Neural cell (in vitro differentiated cells): ENCODE data around the gene MLX. TPM values are rescaled to one million over a fixed set of nuclear protein-coding genes. Genes with fewer than 3 reads are reported as not detected.

Experiments used
- H2AFZ ChIP-seq: fragments of 200-600, 300-800 bp; sonication (generic), shearing (Covaris generic); 2 replicates; pipeline ENCODE4 v1.6.0; 2014; ENCODE audit warnings: low read depth, mild to moderate bottlenecking, antibody characterized with exemption, low read length, moderate library complexity
- H3F3A ChIP-seq: fragments of 200-600 bp; shearing (Covaris generic); 2 replicates; pipeline ENCODE4 v1.6.1; 2016; ENCODE audit warnings: mild to moderate bottlenecking, moderate library complexity, mixed read lengths, antibody characterized with exemption, low read length; ENCODE audit not compliant: insufficient read depth, poor library complexity, severe bottlenecking
- H3K27ac ChIP-seq: fragments of 200-600, 300-800 bp; sonication (generic), shearing (Covaris generic); 2 replicates; pipeline ENCODE4 v1.5.1; 2014; ENCODE audit warnings: mild to moderate bottlenecking, low read length, moderate library complexity
- H3K27me3 ChIP-seq: fragments of 300-800, 200-600 bp; sonication (generic), shearing (Covaris generic); 2 replicates; pipeline ENCODE4 v1.6.0; 2014; ENCODE audit warnings: mild to moderate bottlenecking, low read depth, low read length, moderate library complexity; ENCODE audit not compliant: insufficient read depth
- H3K36me3 ChIP-seq: fragments of 300-800, 200-600 bp; sonication (generic), shearing (Covaris generic); 2 replicates; pipeline ENCODE4 v1.5.1; 2014; ENCODE audit warnings: mild to moderate bottlenecking, antibody characterized with exemption, low read length, moderate library complexity; ENCODE audit not compliant: insufficient read depth
- H3K4me2 ChIP-seq: fragments of 300-800, 200-600 bp; sonication (generic), shearing (Covaris generic); 2 replicates; pipeline ENCODE4 v1.6.0; 2014; ENCODE audit warnings: mild to moderate bottlenecking, low read length
- H3K4me3 ChIP-seq: fragments of 300-800, 200-600 bp; sonication (generic), shearing (Covaris generic); 2 replicates; pipeline ENCODE4 v1.5.1; 2014; ENCODE audit warnings: mild to moderate bottlenecking, low read length, moderate library complexity
- H3K79me2 ChIP-seq: fragments of 200-600 bp; shearing (Covaris generic); replicated peaks from 2 replicates; pipeline ENCODE4 v1.6.0; 2014; ENCODE audit warnings: mild to moderate bottlenecking, low read length, moderate library complexity; ENCODE audit not compliant: insufficient read depth
- H3K9ac ChIP-seq: fragments of 300-800, 200-600 bp; sonication (generic), shearing (Covaris generic); 2 replicates; pipeline ENCODE4 v1.6.1; 2016; ENCODE audit warnings: mild to moderate bottlenecking, low read length, mixed read lengths
- H3K9me2 ChIP-seq: fragments of 200-600 bp; shearing (Covaris generic); 2 replicates; pipeline ENCODE4 v1.6.1; 2016; ENCODE audit warnings: mild to moderate bottlenecking, low read length, mixed read lengths; ENCODE audit not compliant: insufficient read depth
- H3K9me3 ChIP-seq: fragments of 200-600, 300-800 bp; sonication (generic), shearing (Covaris generic); 2 replicates; pipeline ENCODE4 v1.6.1; 2016; ENCODE audit warnings: mild to moderate bottlenecking, mixed run types, low read length, moderate library complexity, mixed read lengths
- H4K20me1 ChIP-seq: fragments of 200-600 bp; shearing (Covaris generic); 2 replicates; pipeline ENCODE4 v1.6.1; 2016; ENCODE audit warnings: mild to moderate bottlenecking, mixed run types; ENCODE audit not compliant: insufficient read depth
- EP300 ChIP-seq: fragments of 450-650 bp; conservative IDR thresholded peaks from 2 replicates; pipeline ENCODE4 v1.6.1; 2014; ENCODE audit warnings: antibody characterized with exemption, mild to moderate bottlenecking, moderate library complexity; ENCODE audit not compliant: poor library complexity, severe bottlenecking
- EZH2 ChIP-seq: fragments of 200-600, 300-800 bp; shearing (Covaris generic), sonication (generic); IDR thresholded peaks from 2 replicates; pipeline ENCODE4 v1.6.1; 2014; ENCODE audit warnings: antibody characterized with exemption, low read length, borderline replicate concordance, mild to moderate bottlenecking; ENCODE audit not compliant: insufficient read depth, poor library complexity, severe bottlenecking
- MXI1 ChIP-seq: fragments of 450-650 bp; conservative IDR thresholded peaks from 2 replicates; pipeline ENCODE4 v1.6.1; 2014; ENCODE audit warnings: antibody characterized with exemption, mild to moderate bottlenecking; ENCODE audit not compliant: poor library complexity, severe bottlenecking
- POLR2AphosphoS5 ChIP-seq: IDR thresholded peaks from 2 replicates; pipeline ENCODE4 v1.6.1; 2012
- RAD21 ChIP-seq: fragments of 450-650 bp; conservative IDR thresholded peaks from 2 replicates; pipeline ENCODE4 v1.6.1; 2014; ENCODE audit warnings: antibody characterized with exemption, mild to moderate bottlenecking, moderate library complexity
- SMC3 ChIP-seq: fragments of 450-650 bp; conservative IDR thresholded peaks from 2 replicates; pipeline ENCODE4 v1.6.1; 2014; ENCODE audit warnings: antibody characterized with exemption, mild to moderate bottlenecking, moderate library complexity; ENCODE audit not compliant: poor library complexity
- TAF1 ChIP-seq: IDR thresholded peaks from 2 replicates; pipeline ENCODE4 v1.6.1; 2012; ENCODE audit warnings: low read depth
- polyA plus RNA-seq: library from polyadenylated mRNA; depleted of rRNA; stranded (reverse); fragments of >200 nt; gene quantifications from 2 replicates; pipeline ENCODE4 v1.2.3, GENCODE V29; 2014
- TF ChIP-seq, protein P1 (sequence below): fragments of 450-650 bp; IDR thresholded peaks from 2 replicates; pipeline ENCODE4 v1.5.1; 2014; ENCODE audit warnings: antibody characterized with exemption, mild to moderate bottlenecking, moderate library complexity; ENCODE audit not compliant: poor library complexity, severe bottlenecking
- TF ChIP-seq, protein P2 (sequence below): IDR thresholded peaks from 2 replicates; pipeline ENCODE4 v1.6.1; 2012; ENCODE audit warnings: borderline replicate concordance

MLX gene
- polyA plus RNA-seq, 1 donor from 2014 or later = 47.2 TPM

DNA sequence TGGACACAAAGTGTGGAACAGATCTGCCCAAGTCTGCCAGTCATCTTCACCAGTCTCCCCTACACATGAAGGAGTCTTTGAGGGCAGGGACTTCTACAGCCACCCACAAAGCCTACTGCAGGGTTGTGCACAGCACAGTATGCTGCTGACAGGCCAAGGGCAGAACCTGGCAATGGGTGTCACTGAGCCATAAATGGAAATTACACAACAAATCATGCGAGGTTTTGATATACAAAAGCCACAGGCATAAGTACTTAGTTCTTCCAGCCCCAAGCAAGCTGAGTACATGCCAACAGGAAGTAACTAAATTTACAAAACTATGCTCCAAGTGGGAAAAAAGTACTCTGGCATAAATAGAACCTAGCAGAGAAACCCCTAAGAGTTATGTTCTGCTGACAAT is 18.5 kb downstream of the MLX start:
- H2AFZ ChIP-seq = no peak overlapping the region
- H3K4me3 ChIP-seq = no peak overlapping the region
- no peak overlapping the region for H3K27ac ChIP-seq
- no peaks in the 10 kb centered on the region for H3K27me3 ChIP-seq
- H3K79me2 ChIP-seq = no peaks in the 10 kb centered on the region
- no peaks in the 10 kb centered on the region for H4K20me1 ChIP-seq
- H3F3A ChIP-seq = no peaks in the 10 kb centered on the region
- no peaks in the 10 kb centered on the region for H3K9me2 ChIP-seq
- no peak overlapping the region for H3K9ac ChIP-seq
- no peaks in the 10 kb centered on the region for H3K36me3 ChIP-seq
- no peaks in the 10 kb centered on the region for H3K9me3 ChIP-seq
- H3K4me2 ChIP-seq = no peak overlapping the region
- TF ChIP-seq EP300 = no peak
- TF ChIP-seq, protein P1, sequence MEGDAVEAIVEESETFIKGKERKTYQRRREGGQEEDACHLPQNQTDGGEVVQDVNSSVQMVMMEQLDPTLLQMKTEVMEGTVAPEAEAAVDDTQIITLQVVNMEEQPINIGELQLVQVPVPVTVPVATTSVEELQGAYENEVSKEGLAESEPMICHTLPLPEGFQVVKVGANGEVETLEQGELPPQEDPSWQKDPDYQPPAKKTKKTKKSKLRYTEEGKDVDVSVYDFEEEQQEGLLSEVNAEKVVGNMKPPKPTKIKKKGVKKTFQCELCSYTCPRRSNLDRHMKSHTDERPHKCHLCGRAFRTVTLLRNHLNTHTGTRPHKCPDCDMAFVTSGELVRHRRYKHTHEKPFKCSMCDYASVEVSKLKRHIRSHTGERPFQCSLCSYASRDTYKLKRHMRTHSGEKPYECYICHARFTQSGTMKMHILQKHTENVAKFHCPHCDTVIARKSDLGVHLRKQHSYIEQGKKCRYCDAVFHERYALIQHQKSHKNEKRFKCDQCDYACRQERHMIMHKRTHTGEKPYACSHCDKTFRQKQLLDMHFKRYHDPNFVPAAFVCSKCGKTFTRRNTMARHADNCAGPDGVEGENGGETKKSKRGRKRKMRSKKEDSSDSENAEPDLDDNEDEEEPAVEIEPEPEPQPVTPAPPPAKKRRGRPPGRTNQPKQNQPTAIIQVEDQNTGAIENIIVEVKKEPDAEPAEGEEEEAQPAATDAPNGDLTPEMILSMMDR = no peak
- TF ChIP-seq MXI1 = no peak
- no peak for TF ChIP-seq SMC3
- no peak for TF ChIP-seq TAF1
- TF ChIP-seq RAD21 = no peak
- TF ChIP-seq, protein P2, sequence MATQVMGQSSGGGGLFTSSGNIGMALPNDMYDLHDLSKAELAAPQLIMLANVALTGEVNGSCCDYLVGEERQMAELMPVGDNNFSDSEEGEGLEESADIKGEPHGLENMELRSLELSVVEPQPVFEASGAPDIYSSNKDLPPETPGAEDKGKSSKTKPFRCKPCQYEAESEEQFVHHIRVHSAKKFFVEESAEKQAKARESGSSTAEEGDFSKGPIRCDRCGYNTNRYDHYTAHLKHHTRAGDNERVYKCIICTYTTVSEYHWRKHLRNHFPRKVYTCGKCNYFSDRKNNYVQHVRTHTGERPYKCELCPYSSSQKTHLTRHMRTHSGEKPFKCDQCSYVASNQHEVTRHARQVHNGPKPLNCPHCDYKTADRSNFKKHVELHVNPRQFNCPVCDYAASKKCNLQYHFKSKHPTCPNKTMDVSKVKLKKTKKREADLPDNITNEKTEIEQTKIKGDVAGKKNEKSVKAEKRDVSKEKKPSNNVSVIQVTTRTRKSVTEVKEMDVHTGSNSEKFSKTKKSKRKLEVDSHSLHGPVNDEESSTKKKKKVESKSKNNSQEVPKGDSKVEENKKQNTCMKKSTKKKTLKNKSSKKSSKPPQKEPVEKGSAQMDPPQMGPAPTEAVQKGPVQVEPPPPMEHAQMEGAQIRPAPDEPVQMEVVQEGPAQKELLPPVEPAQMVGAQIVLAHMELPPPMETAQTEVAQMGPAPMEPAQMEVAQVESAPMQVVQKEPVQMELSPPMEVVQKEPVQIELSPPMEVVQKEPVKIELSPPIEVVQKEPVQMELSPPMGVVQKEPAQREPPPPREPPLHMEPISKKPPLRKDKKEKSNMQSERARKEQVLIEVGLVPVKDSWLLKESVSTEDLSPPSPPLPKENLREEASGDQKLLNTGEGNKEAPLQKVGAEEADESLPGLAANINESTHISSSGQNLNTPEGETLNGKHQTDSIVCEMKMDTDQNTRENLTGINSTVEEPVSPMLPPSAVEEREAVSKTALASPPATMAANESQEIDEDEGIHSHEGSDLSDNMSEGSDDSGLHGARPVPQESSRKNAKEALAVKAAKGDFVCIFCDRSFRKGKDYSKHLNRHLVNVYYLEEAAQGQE = no peak

DNA sequence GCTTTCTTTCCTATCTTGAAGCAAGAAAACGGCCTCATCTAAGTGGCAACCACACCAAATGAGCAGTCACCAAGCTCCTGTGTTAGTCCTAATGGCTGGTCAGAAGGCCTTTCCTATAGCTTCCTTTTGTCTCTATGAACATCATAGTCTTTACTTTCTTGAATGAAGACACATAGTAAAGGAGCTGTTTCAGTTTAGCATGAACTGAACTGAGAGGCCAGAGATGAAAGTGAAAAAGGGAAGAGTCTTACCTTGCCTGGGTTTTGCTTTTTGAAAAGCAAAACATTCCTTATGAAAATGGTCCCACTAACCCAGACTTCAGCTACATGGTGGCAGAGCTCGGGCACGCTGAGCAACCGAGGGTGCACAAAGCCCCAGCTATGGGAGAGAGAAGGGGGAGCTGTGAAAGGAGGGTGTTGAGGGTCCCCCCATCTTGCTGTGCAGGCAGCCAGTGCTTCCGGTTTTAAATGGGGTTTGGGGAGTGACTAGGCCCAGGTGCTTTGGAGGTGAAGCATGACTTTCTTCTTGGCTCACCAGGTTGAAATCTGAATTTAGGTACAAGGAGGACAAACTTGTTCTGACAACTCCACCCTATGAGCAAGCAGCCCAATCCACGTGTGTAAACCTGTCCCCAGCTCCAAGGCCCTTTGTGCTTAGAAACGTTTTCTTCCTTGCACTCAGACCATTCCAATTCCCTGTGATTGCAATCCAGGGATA is 19.8 kb downstream of the MLX start:
- Histone ChIP-seq H2AFZ (no peak overlapping the region), H3K4me2 (no peak overlapping the region), H4K20me1 (no peaks in the 10 kb centered on the region), H3K4me3 (no peak overlapping the region), H3K36me3 (no peaks in the 10 kb centered on the region), H3K79me2 (no peaks in the 10 kb centered on the region), H3F3A (no peaks in the 10 kb centered on the region), H3K9me2 (no peaks in the 10 kb centered on the region), H3K27me3 (no peaks in the 10 kb centered on the region), H3K9me3 (no peaks in the 10 kb centered on the region), H3K27ac (no peak overlapping the region), H3K9ac (no peak overlapping the region)
- TF ChIP-seq EZH2 = no peak
- no peak for TF ChIP-seq POLR2AphosphoS5
